Measurements from ENCODE around the gene COPG1.

The COPG1 gene

DNA sequence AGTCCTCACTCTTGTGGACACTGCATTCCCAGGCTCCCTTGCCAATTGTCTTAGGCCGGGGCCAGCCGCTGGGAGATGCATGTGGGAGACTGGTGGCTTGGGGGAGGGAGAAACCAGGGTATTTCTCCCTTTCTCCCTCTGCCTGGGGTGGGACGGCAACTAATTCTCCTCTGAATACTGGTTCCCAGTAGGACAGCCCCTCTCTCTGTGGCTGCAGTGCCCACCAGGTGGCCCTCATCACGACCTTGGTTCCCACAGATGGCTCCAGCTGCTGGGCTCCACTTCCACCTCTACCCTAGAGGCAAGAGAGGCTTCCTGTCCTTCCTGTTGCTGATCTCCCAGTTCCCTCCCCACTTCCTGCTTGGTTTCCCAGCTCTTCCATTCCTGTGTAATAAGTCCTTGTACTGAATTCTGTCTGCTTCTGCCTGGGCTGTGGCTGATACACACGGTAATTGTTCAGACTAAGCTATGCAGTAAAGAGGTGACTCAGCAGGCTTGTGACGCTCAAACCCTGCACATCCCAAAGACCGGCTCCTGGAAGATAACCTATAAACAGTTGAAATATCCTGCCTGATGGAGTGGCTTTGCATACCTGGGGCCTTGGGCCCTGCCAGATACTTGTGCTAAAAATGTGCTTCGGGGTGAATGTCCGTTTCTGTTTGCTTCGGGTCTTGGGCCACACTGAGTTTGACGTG is 20.4 kb upstream of the COPG1 start:
- peak; percentile 26 for DNase-seq (ENCODE audit: low read depth)
- no peak overlapping the region for H3K4me3 ChIP-seq (ENCODE audit: low read depth, low read length)
- TF ChIP-seq MYC (IDR thresholded peaks at IDR 0.05; ENCODE audit: low read depth, low read length): no peak
- TF ChIP-seq, protein P1, sequence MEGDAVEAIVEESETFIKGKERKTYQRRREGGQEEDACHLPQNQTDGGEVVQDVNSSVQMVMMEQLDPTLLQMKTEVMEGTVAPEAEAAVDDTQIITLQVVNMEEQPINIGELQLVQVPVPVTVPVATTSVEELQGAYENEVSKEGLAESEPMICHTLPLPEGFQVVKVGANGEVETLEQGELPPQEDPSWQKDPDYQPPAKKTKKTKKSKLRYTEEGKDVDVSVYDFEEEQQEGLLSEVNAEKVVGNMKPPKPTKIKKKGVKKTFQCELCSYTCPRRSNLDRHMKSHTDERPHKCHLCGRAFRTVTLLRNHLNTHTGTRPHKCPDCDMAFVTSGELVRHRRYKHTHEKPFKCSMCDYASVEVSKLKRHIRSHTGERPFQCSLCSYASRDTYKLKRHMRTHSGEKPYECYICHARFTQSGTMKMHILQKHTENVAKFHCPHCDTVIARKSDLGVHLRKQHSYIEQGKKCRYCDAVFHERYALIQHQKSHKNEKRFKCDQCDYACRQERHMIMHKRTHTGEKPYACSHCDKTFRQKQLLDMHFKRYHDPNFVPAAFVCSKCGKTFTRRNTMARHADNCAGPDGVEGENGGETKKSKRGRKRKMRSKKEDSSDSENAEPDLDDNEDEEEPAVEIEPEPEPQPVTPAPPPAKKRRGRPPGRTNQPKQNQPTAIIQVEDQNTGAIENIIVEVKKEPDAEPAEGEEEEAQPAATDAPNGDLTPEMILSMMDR (IDR thresholded peaks at IDR 0.05; ENCODE audit: low read depth, low read length): no peak
- TF ChIP-seq, protein P2, sequence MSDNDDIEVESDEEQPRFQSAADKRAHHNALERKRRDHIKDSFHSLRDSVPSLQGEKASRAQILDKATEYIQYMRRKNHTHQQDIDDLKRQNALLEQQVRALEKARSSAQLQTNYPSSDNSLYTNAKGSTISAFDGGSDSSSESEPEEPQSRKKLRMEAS (IDR thresholded peaks at IDR 0.05; ENCODE audit: low read depth, low read length): no peak
- TF ChIP-seq POLR2A (IDR thresholded peaks at IDR 0.05; ENCODE audit: extremely low read depth, insufficient read length): no peak

DNA sequence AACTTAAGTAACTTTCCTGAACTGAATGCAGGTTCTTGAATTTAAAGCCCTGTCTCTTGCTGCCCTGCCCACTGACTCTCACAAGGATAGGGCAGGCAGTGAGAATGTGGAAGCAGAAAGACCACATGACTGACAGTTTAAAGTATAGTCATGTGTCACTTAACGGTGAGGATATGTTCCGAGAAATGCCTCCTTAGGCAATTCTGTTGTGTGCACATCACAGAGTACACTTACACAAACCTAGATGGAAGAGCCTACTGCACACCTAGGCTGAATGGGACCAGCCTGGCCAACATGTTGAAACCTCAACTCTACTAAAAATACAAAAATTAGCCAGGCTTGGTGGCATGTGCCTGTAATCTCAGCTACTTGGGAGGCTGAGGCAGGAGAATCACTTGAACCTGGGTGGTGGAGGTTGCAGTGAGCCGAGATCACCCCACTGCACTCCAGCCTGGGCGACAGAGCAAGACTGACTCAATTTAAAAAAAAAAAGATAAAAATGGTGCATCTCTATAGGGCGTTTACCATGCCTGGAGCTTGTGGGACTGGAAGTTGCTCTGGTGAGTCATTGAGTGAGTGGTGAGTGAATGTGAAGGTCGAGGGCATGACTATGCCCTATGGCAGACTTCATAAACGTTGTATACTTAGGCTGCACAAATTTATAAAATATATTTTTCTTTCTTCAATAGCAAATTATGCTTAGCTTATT is 18.9 kb upstream of the COPG1 start:
- H3K4me3 ChIP-seq (ENCODE audit: low read depth, low read length): no peak overlapping the region
- peak; percentile 66 for DNase-seq (ENCODE audit: low read depth)

DNA sequence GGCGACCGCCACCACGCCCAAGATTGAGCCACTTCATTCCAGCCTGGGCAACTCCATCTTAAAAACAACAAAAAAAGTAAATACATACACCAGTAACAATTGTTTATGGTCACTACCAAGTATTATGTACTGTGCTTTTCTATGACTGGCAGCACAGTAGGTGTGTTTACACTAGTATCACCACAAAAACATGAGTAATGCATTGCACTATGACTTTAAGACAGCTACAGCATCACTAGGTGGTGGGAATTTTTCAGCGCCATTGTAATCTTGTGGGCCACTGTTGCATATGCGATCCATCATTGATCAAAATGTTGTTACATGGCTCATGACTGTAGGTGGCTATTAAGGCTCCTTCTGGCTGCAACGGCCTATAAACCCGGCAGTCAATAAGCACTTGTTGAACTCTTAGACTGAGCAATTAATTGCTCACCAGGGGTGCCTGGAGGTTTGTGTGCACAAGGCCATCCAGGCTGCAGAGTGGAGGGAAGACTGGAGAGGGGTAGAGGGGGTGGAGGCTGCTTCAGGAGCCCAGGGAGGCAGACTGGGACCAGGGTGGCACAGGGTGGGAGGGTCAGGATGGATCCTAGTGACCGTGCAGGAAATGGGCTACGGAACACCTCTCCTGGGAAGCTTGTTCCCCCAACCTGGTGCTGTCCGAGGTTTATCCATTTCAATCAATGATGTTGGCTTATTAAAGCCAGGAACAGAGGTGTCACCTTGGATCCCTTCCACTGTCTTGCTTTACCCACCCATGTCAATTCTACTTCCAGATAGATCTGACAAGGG is 17.9 kb upstream of the COPG1 start:
- DNase-seq (ENCODE audit: low read depth): no peak
- H3K4me3 ChIP-seq (ENCODE audit: low read depth, low read length): no peak overlapping the region
- TF ChIP-seq POLR2A (IDR thresholded peaks at IDR 0.05; ENCODE audit: extremely low read depth, insufficient read length) (no peak), MYC (IDR thresholded peaks at IDR 0.05; ENCODE audit: low read depth, low read length) (no peak)
- TF ChIP-seq, protein P2 (IDR thresholded peaks at IDR 0.05; ENCODE audit: low read depth, low read length): no peak
- TF ChIP-seq, protein P1 (IDR thresholded peaks at IDR 0.05; ENCODE audit: low read depth, low read length): no peak

More for the DNA sequence above, 18.9 kb upstream of the COPG1 start:
- TF ChIP-seq MYC (IDR thresholded peaks at IDR 0.05; ENCODE audit: low read depth, low read length): no peak
- TF ChIP-seq, protein P2 (IDR thresholded peaks at IDR 0.05; ENCODE audit: low read depth, low read length): peak; percentile 70

DNA sequence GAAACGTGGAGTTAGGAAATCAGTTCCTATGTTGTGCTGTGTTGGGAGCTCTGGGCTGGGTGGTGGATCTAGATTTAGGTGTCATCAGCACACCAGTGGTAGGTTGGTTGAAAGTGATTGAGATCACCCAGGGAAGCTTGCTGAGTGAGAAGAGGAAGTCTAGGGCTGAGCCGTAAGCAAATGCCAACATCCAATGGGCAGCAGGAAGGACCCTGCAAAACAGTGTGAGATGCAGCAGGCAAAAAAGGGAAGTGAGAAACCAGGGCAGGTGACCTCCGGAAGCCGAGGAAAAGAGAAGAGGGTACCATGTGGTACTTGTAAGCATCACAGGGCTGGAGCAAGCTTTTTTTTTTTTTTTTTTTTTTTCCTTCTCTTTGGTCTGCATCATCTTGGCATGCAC is 15.9 kb upstream of the COPG1 start:
- H3K4me3 ChIP-seq (ENCODE audit: low read depth, low read length): no peak overlapping the region
- peak; percentile 88 for DNase-seq (ENCODE audit: low read depth)
- TF ChIP-seq, protein P2 (IDR thresholded peaks at IDR 0.05; ENCODE audit: low read depth, low read length): peak; percentile 84
- TF ChIP-seq, protein P1 (IDR thresholded peaks at IDR 0.05; ENCODE audit: low read depth, low read length): no peak
- TF ChIP-seq POLR2A (IDR thresholded peaks at IDR 0.05; ENCODE audit: extremely low read depth, insufficient read length) (no peak), MYC (IDR thresholded peaks at IDR 0.05; ENCODE audit: low read depth, low read length) (peak; percentile 80)

DNA sequence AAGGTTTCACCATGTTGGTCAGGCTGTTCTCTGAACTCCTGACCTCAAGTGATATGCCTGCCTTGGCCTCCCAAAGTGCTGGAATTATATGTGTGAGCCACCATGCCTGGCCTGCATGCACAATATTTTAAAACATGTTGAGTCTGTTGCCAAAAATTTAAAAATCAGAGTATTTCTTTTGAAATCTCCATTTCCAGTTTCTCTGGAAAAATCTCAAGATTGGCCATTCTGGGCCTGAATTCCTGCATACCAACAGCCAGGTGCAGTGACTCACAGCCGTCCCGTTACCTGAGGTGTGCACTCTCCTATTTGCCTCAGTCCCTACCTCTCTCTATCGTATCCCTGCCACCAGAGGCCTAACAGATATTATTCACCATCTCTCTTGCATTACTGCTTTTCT is 15.0 kb upstream of the COPG1 start:
- TF ChIP-seq POLR2A (IDR thresholded peaks at IDR 0.05; ENCODE audit: extremely low read depth, insufficient read length) (no peak), MYC (IDR thresholded peaks at IDR 0.05; ENCODE audit: low read depth, low read length) (no peak)
- TF ChIP-seq, protein P1 (IDR thresholded peaks at IDR 0.05; ENCODE audit: low read depth, low read length): no peak
- TF ChIP-seq, protein P2 (IDR thresholded peaks at IDR 0.05; ENCODE audit: low read depth, low read length): no peak
- DNase-seq (ENCODE audit: low read depth): no peak
- H3K4me3 ChIP-seq (ENCODE audit: low read depth, low read length): no peak overlapping the region

Measured in NB4 (cell line).